Measurements from ENCODE around the gene NELL2.

- TF ChIP-seq CTCF (IDR thresholded peaks at IDR 0.05) (no peak), POLR2A (IDR thresholded peaks at IDR 0.05) (no peak)
Measured at GRCh38 chr12:44544018-44544417, 332.1 kb downstream of the NELL2 start.
